Suprapubic skin (tissue), 4 donors: Measurements from ENCODE around the gene DUSP1. TPM values are rescaled to one million over a fixed set of nuclear protein-coding genes. Genes with fewer than 3 reads are reported as not detected.

Source experiments
- DNase-seq, 2 donors: peaks; one replicate each; pipeline ENCODE4 v3.0.0-alpha.2; 2019; ENCODE audit warnings: low spot score in 2 of 2
- H3K27ac ChIP-seq: fragments of 200-600 bp; sonication (generic); one replicate; pipeline ENCODE4 v1.5.1; 2019
- H3K27me3 ChIP-seq: fragments of 200-600 bp; sonication (generic); one replicate; pipeline ENCODE4 v1.5.1; 2019
- H3K36me3 ChIP-seq: fragments of 200-600 bp; sonication (generic); one replicate; pipeline ENCODE4 v1.5.1; 2019
- H3K4me1 ChIP-seq: fragments of 200-600 bp; sonication (generic); one replicate; pipeline ENCODE4 v1.5.1; 2019
- H3K4me3 ChIP-seq: fragments of 200-600 bp; sonication (generic); one replicate; pipeline ENCODE4 v1.5.1; 2019; ENCODE audit warnings: mild to moderate bottlenecking
- H3K9me3 ChIP-seq: fragments of 200-600 bp; sonication (generic); one replicate; pipeline ENCODE4 v1.5.1; 2019
- EP300 ChIP-seq: sonication (generic); formaldehyde crosslinking; IDR thresholded peaks from one replicate; pipeline ENCODE4 v1.6.1; 2017; ENCODE audit warnings: antibody characterized with exemption
- POLR2A ChIP-seq, 2 donors: fragments of 450-650 bp; IDR thresholded peaks; one replicate each; pipeline ENCODE4 v1.6.1; 2017; ENCODE audit warnings: antibody characterized with exemption in 2 of 2, mild to moderate bottlenecking in 2 of 2, moderate library complexity in 2 of 2
- POLR2AphosphoS5 ChIP-seq, 3 donors: sonication (generic); formaldehyde crosslinking; IDR thresholded peaks; one replicate each; pipeline ENCODE4 v1.6.1; 2017; ENCODE audit warnings: antibody characterized with exemption in 3 of 3
- WGBS: methylation state at CpG from one replicate; pipeline ENCODE4 v1.1.5; 2018; 5-methylcytosine and 5-hydroxymethylcytosine counted together
- total RNA-seq, 4 donors: library from RNA; depleted of rRNA; stranded (reverse); fragments of >200 nt; gene quantifications; one replicate each; pipeline ENCODE4 v1.1.0, GENCODE V29; 2016
- TF ChIP-seq, protein P1 (sequence below), 2 donors: fragments of 200-600 bp in 1 of 2; fragments of 450-650 bp in 1 of 2; sonication (generic) in 1 of 2; IDR thresholded peaks; one replicate each; pipeline ENCODE4 v1.5.1; 2016 to 2019; ENCODE audit warnings: antibody characterized with exemption in 2 of 2, mild to moderate bottlenecking in 1 of 2, moderate library complexity in 1 of 2

The DUSP1 gene
- total RNA-seq, 4 donors from 2014 or later: 1,246 to 2,948 (median 1,762) TPM

DNA sequence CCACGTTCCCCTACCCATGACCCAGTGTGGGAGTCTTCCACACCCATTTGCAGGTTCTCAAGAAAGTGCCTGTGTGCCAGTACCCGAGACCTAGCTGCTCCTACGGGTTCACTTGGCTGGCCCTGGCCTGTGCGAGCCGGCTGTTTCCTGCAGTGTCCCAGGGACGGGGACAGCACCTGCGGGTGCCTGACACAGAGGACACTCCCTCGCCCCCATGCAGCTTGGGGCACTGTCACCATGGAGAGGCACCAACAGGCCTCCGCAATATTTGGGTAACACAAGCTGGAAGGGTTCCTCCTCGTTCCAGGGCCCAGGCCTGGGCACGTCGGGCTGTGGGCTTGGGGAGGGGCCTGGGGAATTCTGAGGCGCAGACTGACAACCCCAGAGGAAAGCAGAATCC, 41.4 kb downstream of the DUSP1 start:
- Histone ChIP-seq H3K27me3 (no peaks in the 10 kb centered on the region), H3K4me1 (peaks cover 58% of the 10 kb centered on the region), H3K4me3 (no peak overlapping the region), H3K36me3 (no peaks in the 10 kb centered on the region), H3K9me3 (no peaks in the 10 kb centered on the region), H3K27ac (peak overlapping the region; percentile 99)
- TF ChIP-seq POLR2AphosphoS5 (IDR thresholded peaks at IDR 0.05): peak; percentile 51 to 96 (median 74)
- TF ChIP-seq, protein P1, sequence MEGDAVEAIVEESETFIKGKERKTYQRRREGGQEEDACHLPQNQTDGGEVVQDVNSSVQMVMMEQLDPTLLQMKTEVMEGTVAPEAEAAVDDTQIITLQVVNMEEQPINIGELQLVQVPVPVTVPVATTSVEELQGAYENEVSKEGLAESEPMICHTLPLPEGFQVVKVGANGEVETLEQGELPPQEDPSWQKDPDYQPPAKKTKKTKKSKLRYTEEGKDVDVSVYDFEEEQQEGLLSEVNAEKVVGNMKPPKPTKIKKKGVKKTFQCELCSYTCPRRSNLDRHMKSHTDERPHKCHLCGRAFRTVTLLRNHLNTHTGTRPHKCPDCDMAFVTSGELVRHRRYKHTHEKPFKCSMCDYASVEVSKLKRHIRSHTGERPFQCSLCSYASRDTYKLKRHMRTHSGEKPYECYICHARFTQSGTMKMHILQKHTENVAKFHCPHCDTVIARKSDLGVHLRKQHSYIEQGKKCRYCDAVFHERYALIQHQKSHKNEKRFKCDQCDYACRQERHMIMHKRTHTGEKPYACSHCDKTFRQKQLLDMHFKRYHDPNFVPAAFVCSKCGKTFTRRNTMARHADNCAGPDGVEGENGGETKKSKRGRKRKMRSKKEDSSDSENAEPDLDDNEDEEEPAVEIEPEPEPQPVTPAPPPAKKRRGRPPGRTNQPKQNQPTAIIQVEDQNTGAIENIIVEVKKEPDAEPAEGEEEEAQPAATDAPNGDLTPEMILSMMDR (IDR thresholded peaks at IDR 0.05): no peak
- DNase-seq: peak in 1 of 2 donors; percentile 83
- WGBS: 72% methylated on average over 13 of the region's 13 CpGs

GRCh38 chr5:172728481-172729241, 42.3 kb downstream of the DUSP1 start:
- H3K36me3 ChIP-seq: no peaks in the 10 kb centered on the region
- no peaks in the 10 kb centered on the region for H3K27me3 ChIP-seq
- no peaks in the 10 kb centered on the region for H3K9me3 ChIP-seq
- peak overlapping the region; percentile 99 for H3K27ac ChIP-seq
- WGBS: 88% methylated on average over 10 of the region's 10 CpGs
- H3K4me1 ChIP-seq: peaks cover 55% of the 10 kb centered on the region
- DNase-seq: no peak
- no peak for TF ChIP-seq POLR2A (IDR thresholded peaks at IDR 0.05)
- TF ChIP-seq POLR2AphosphoS5 (IDR thresholded peaks at IDR 0.05): no peak
- TF ChIP-seq, protein P1 (IDR thresholded peaks at IDR 0.05): no peak
- no peak for TF ChIP-seq EP300
- no peak overlapping the region for H3K4me3 ChIP-seq

GRCh38 chr5:172727551-172727950, 43.4 kb downstream of the DUSP1 start:
- no peak for DNase-seq
- TF ChIP-seq, protein P1 (IDR thresholded peaks at IDR 0.05): no peak
- TF ChIP-seq POLR2AphosphoS5 (IDR thresholded peaks at IDR 0.05) (peak in 1 of 3 donors; percentile 13), EP300 (no peak)
- 79% methylated on average over 7 of the region's 7 CpGs for WGBS
- Histone ChIP-seq H3K27ac (peak overlapping the region; percentile 3), H3K4me1 (peaks cover 55% of the 10 kb centered on the region), H3K9me3 (no peaks in the 10 kb centered on the region), H3K4me3 (no peak overlapping the region), H3K27me3 (no peaks in the 10 kb centered on the region), H3K36me3 (no peaks in the 10 kb centered on the region)

DNA sequence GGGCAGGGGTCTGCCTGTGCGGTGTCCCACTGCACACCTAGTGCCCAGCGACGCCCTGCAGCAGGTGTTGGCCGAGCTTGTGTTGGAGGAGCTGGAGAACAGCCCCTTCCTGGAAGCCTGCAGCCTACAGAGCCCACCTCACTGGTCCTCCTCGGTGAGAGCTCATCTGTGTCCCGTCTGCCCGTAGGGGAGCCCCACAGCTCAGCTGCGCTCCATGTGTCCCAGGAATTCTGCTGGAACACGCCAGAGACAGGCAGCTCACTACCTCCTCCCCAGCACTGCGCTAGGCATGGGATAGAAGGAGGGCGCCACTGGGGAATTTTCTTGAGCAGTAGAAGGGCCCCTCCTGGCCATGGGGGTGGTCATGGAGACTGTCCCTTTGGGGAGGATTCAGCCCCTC, 44.0 kb downstream of the DUSP1 start:
- no peaks in the 10 kb centered on the region for H3K36me3 ChIP-seq
- no peak overlapping the region for H3K27ac ChIP-seq
- H3K4me1 ChIP-seq: peaks cover 55% of the 10 kb centered on the region
- DNase-seq: no peak
- WGBS: 78% methylated on average over 9 of the region's 11 CpGs
- H3K9me3 ChIP-seq: no peaks in the 10 kb centered on the region
- no peak for TF ChIP-seq EP300
- no peak for TF ChIP-seq POLR2AphosphoS5 (IDR thresholded peaks at IDR 0.05)
- TF ChIP-seq POLR2A (IDR thresholded peaks at IDR 0.05): no peak
- TF ChIP-seq, protein P1 (IDR thresholded peaks at IDR 0.05): no peak
- H3K27me3 ChIP-seq: no peaks in the 10 kb centered on the region
- H3K4me3 ChIP-seq: no peak overlapping the region

GRCh38 chr5:172725785-172726184, 45.2 kb downstream of the DUSP1 start:
- Histone ChIP-seq H3K9me3 (no peaks in the 10 kb centered on the region), H3K36me3 (no peaks in the 10 kb centered on the region), H3K27ac (no peak overlapping the region), H3K4me1 (peaks cover 57% of the 10 kb centered on the region), H3K27me3 (no peaks in the 10 kb centered on the region), H3K4me3 (no peak overlapping the region)
- TF ChIP-seq POLR2AphosphoS5 (IDR thresholded peaks at IDR 0.05): no peak
- TF ChIP-seq EP300: no peak
- 96% methylated on average over 4 of the region's 5 CpGs for WGBS
- no peak for DNase-seq

DNA sequence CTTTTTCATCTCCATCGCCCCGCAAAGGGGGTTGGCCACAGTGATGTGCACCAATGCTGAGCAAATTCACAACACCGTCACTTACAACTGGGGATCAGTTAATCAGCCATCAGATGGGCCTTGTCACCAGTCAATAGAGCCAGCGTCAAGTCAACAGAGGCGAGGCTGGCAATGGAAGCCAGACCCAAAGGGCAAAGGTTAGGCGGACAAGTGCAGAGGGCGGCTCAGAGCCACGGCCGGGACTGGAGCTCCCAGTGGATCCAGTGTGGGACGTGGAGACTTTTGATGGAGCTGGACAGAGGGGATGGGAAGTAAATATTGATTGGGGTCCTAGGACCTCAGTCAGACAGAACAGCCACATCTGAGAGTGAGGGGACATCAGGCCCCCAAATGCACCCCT, 45.7 kb downstream of the DUSP1 start:
- TF ChIP-seq, protein P1 (IDR thresholded peaks at IDR 0.05): no peak
- TF ChIP-seq EP300 (no peak), POLR2AphosphoS5 (IDR thresholded peaks at IDR 0.05) (no peak), POLR2A (IDR thresholded peaks at IDR 0.05) (no peak)
- Histone ChIP-seq H3K4me1 (peaks cover 60% of the 10 kb centered on the region), H3K4me3 (no peak overlapping the region), H3K9me3 (no peaks in the 10 kb centered on the region), H3K27me3 (no peaks in the 10 kb centered on the region), H3K36me3 (no peaks in the 10 kb centered on the region), H3K27ac (no peak overlapping the region)
- no peak for DNase-seq
- WGBS: 96% methylated on average over 7 of the region's 10 CpGs
